Epithelial cell of prostate (primary cell): ENCODE measurements around the gene AKAP8.
"Not testable (repeated sequence)": the region's sequence is repeated elsewhere in the genome, so short reads cannot be mapped to it uniquely, and the experiment has no call there.

Experiments used
- DNase-seq: peaks from one replicate; pipeline ENCODE4 v3.0.0-alpha.2; 2011; ENCODE audit warnings: low read depth, low spot score
- H3K27ac ChIP-seq: fragments of 450-650 bp; 2 replicates; pipeline ENCODE4 v1.5.1; 2017; ENCODE audit warnings: mild to moderate bottlenecking

AKAP8 gene

GRCh38 chr19:15404780-15405211 lies 25.2 kb upstream of the AKAP8 start:
- no peak overlapping the region for H3K27ac ChIP-seq
- no peak for DNase-seq

GRCh38 chr19:15404097-15404779 lies 24.7 kb upstream of the AKAP8 start:
- no peak overlapping the region for H3K27ac ChIP-seq
- DNase-seq = no peak

GRCh38 chr19:15403151-15403531 lies 23.6 kb upstream of the AKAP8 start:
- DNase-seq = no peak
- no peak overlapping the region for H3K27ac ChIP-seq

DNA sequence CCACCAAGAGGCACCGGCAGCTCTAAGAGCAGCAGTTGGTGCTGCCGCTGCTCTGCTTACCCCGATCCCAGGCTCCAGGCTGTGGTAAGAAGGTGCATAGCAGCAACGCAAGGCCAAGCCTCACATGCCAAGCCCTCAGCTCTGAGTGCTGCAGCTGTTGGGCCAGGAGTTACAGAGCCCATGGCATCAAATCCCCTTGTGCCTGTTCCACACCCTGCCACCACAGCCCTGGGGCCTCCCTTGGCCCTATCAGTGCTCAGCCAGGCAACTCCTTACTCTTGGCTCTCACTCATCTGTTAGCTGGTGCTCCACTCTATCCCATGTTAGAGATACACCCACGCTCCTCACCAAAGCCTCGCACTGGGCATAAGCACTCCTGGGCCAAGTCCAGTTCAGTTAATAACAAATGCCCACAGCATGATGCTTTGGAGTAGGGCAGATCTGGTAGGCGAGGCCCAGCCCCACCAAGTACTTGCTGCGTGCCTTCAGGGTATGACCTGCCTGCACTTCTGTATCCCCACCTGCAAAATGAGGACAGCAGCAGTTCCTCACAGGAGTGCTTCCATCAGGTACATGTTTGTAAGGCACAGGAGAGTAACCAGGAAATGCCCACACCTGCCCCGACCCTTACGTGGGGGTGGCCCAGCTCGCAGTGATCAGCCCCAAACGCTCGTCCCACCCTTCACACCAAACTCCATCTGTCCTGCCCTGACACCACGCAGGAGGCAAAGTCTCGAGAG lies 23.0 kb upstream of the AKAP8 start:
- no peak for DNase-seq
- H3K27ac ChIP-seq = no peak overlapping the region

- H3K27ac ChIP-seq = no peak overlapping the region
- DNase-seq = no peak
These were observed 21.8 kb upstream of the AKAP8 start for GRCh38 chr19:15401397-15401710.

DNA sequence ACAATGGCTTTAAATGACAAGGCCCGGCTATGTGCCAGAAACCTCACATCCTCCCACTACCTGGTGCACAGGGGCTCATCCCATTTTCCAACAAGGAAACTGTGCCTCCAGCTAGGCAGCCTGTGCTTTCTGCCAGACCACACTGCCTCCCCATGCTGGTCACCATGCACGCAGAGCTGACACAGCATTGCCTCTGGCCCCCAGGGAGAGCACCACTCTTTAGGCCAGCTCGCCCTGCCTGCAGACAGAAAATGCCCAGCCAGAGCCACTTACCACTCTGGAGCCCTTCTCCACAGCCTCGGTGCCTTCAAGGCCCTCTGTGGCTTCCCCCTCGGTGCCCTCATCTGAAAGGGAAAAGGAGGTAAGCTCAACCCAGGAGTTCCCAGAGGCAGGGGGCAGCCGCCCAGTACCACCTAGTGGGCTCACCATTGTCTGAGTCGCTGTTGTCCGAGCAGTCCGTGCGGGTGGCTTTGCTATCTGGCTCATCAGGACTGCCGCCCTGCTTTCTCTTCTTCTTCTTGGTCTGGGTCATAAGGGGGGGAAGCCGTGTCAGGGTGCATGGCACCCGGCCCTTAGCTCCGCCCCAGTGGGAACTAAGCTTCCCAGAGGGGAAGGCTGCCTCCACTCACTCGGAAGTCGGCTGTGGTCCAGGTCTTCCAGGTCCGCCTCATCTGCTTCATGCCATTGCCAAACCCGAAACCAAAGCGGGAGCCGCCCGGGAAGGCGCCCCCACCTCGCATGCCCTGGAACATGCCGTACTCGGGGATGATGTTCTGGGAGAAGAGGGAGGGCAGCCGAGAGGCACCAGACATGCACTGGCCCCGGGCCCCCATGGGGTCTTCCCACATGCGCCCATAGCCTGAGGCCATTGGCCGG lies 21.2 kb upstream of the AKAP8 start:
- H3K27ac ChIP-seq = no peak overlapping the region
- no peak for DNase-seq

DNA sequence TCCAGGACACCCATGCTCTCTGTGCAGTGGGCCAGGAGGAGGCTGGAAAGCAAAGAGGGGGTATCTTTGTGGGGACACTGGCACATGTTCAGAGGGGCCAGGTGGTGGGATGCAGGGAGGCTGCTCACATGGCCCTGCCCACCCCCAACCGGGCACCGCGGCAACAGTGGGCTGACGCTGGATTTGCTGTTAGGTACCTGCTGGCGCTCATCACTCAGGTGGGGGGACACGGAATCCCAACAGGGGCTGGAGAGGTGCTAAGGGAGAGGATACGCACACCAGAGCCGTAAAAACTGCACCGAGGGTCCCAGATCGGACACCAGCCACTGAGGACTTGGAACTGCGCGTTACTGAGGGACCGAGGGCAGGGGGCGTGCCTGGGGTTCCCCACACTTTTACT lies 20.0 kb upstream of the AKAP8 start:
- DNase-seq = no peak
- no peak overlapping the region for H3K27ac ChIP-seq

- H3K27ac ChIP-seq = no peak overlapping the region
- DNase-seq = no peak
These were observed 19.6 kb upstream of the AKAP8 start for GRCh38 chr19:15399234-15399515.

DNA sequence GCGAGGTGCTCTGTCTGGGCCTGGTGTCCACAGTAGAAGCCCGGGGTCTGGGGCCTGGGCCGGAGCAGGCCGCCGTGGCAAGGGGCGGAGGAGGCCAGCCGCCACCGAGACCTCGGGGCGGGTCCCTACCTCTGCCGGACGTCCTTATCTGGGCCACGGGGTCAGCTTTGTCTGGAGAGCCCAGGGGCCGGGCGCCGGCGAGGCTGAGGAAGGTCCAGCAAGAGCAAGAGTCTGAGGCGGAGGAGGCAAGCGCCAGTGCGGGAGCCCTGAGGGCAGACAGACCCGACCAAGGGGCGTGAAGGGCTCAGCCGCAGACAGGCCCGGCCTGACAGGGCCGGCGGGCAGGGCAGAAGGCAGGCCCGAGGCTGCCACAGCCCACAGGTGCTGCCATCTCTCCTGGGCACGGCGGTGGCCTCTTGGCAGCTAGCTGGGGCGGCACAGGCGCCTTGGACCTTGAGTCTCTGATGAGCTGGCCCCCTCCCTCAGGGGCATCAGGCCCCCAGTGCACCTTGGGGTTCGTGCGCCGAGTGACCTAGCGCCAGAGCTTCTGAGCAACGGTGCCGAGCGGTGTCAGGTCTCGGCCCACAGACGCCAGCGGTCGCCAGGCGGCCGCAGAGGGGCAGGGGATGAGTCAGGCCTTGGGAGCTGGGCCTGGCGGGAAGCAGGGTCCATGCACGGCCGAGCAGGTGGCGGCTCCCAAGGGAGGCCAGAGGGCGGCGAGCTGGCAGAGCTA lies 19.1 kb upstream of the AKAP8 start:
- DNase-seq = no peak
- H3K27ac ChIP-seq = no peak overlapping the region

- no peak overlapping the region for H3K27ac ChIP-seq
- DNase-seq = no peak
These were observed 18.2 kb upstream of the AKAP8 start for GRCh38 chr19:15397782-15398181.

DNA sequence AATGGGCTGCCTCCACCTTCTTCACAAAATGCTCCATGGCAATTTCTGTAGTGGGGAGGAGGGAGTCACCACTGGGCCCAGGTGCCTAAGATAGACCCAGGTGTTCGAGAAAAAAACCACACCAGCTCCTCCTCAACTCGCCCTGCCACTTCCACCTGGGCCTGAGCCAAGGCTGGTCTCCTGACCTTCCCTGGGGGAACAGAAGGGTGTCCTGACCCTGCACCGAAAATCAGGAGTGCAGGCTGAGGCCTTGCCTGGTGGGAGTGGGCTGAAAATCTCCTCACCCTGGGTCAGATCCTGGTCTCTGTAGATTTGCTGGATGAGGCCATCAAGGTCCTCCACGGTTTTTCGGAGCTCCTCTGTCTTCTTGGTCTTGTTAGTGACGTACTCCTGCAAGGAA lies 17.6 kb upstream of the AKAP8 start:
- DNase-seq = no peak
- H3K27ac ChIP-seq = no peak overlapping the region

- DNase-seq = no peak
- no peak overlapping the region for H3K27ac ChIP-seq
These were observed 16.8 kb upstream of the AKAP8 start for GRCh38 chr19:15396436-15396835.

DNA sequence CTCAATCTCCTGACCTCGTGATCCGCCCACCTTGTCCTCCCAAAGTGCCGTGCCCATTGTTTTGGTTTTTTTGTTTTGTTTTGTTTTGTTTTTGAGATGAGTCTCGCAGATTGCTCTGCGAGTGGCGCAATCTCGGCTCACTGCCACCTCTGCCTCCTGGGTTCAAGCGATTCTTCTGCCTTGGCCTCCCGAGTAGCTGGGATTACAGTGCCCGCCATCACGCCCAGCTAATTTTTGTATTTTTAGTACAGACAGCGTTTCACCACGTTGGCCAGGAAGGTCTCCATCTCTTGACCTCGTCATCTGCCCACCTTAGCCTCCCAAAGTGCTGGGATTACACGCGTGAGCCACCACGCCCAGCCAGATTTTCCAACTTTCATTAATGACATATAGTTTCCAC lies 15.7 kb upstream of the AKAP8 start:
- not testable (repeated sequence) for DNase-seq

DNA sequence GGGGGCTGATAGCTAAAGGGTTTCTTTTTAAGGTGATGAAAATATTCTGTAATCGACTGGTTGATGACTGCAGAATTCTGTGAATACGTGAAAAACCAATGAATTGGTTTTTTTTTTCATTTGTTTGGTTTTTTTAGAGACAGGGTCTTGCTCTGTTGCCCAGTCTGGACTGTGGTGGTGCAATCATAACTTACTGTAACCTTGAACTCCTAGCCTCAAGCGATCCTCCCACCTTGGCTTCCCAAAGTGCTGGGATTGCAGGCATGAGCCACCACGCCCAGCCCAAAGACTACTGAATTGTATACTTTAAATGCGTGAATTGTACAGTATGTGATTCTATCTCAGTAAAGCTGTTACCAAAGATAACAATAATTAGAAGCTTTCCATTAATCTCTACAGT lies 14.8 kb upstream of the AKAP8 start:
- DNase-seq = no peak
- H3K27ac ChIP-seq = no peak overlapping the region

More for the DNA sequence above, 15.7 kb upstream of the AKAP8 start:
- H3K27ac ChIP-seq = not testable (repeated sequence)

DNA sequence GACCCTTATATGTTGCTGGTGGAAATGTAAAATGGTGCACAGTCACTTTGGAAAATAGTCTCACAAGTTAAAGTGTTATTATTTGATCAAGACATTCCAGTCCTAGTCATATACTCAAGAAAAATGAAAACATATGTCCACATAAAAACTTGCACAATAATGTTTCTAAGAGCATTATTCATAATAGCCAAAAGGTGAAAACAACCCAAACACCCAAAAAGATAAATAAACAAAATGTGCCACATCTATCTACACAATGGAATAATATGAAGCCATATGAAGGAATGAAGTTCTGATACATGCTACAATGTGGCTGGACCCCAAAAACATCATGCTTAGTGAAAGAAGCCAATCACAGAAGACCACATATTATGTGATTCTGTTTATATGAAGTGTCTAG lies 14.4 kb upstream of the AKAP8 start:
- H3K27ac ChIP-seq = no peak overlapping the region
- no peak for DNase-seq

DNA sequence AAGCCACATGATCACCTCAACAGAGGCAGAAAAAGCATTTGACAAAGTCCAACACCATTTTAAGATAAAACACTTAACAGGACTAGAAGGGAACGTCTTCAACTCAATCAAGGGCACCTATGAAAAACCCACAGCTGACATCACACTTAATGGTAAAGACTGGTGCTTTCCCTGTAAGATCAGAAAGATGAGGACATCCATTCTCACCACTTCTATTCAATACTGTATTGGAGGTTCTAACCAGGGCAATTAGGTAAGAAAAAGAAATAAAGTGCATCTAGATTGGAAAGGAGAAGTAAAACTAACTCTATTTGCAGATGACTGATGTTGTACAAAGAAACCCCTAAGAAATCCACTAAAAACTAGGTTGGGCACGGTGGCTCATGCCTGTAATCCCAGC lies 11.2 kb upstream of the AKAP8 start:
- DNase-seq = no peak
- no peak overlapping the region for H3K27ac ChIP-seq

GRCh38 chr19:15381864-15382263 lies 2.3 kb upstream of the AKAP8 start:
- peak overlapping the region; percentile 93 for H3K27ac ChIP-seq
- no peak for DNase-seq

DNA sequence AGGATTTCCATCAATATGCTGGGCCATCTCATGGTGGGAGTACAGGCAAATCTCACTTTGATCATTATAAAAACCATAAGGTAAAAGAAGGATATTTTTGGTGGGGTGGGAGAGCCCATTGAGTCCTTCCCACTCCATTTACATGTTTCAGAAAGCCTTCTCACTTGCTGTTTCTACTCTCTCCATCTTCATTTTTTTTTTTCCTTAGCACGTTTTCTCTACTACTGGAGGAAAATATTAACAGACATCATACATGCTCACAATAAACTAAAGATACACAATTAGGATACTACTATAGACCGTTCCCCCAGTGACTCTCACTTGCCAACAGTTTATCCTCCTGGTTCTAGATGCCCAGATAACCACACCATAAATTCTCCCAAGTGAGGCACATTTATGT lies 1.8 kb upstream of the AKAP8 start:
- H3K27ac ChIP-seq = peak overlapping the region; percentile 93
- no peak for DNase-seq

DNA sequence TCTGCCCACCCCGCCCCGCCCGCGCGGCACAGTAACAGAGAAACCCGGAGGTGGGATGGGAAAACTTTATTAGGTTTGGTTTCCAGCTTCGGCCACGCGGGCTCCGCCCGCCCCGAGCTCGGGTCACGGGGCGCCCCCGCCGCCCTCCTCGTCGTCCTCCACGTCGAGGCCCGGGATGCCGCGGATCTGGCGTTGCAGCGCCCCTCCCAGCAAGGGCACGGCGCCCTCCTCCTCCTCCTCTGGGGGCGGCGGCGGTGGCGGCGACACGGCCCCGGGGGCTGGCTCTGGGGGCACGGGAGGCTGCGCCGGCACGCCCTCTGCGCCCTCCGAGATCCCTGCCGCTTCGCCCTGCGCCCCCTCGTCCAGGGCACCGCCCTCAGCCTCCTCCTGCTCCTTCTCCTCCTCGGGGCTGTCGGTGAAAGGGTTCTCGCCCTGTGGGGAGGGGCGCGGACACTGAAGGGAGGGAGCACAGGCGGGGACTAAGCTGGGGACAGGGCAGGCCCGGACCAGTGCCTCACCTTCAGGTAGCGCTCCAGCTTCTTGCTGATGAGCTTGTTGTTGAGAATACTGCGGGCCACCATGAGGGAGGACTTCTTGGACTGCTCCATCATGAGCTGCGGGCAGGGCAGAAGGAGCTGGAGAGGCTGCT lies 536 bp upstream of the AKAP8 start:
- DNase-seq = peak; percentile 22

DNA sequence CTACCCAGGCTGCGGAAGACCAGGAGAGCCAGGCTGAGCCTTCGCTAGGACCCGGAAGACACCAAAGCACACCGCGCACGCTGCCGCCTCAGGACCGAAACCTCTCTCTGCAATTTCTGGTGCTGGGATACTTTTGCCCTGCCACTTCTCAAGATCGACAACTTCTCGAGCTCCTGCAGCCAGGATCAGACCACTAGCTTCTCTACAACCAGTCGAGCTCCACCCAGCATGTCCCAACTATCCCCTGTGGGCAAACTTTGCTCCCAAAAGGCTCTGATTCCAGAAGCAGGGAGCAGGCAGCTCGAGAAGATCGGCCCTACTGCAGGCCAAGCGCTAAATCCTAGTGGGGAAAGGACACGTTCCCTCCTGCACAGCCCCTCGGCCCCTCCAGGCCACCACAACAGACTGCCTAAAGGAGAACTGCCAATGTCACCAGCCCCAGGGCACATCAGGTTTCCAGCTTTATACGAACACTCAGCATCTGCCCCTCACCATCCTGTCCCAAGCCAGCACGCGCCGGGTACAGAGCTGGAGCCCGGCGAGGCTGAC lies 979 bp downstream of the AKAP8 start:
- H3K27ac ChIP-seq = peak overlapping the region; percentile 93
- no peak for DNase-seq

More for the DNA sequence above, 536 bp upstream of the AKAP8 start:
- peak overlapping the region; percentile 93 for H3K27ac ChIP-seq
